A549 (cell line): ENCODE data around the gene FER.

ENCODE experiments used
- CBX8 ChIP-seq: fragments of 200-600 bp; sonication (generic); IDR thresholded peaks from 2 replicates; pipeline ENCODE4 v1.6.1; 2016
- POLR2A ChIP-seq: IDR thresholded peaks from 2 replicates; pipeline ENCODE4 v1.6.1; 2012; ENCODE audit warnings: mild to moderate bottlenecking, low read length
- RAD21 ChIP-seq, 2 experiments: fragments of >200 bp in 1 of 2; sonication (Bioruptor Twin) in 1 of 2; formaldehyde crosslinking in 1 of 2; IDR thresholded peaks in 1 of 2; conservative IDR thresholded peaks in 1 of 2; 2 replicates in 1 of 2; 3 replicates in 1 of 2; pipeline ENCODE4 v1.6.1; 2012 to 2018; ENCODE audit warnings: inconsistent platforms in 1 of 2
- RCOR1 ChIP-seq: fragments of 150-350 bp; IDR thresholded peaks from 2 replicates; pipeline ENCODE4 v1.6.1; 2014; ENCODE audit warnings: antibody characterized with exemption, low read length, low read depth
- TF ChIP-seq, protein P1 (sequence below): fragments of >200 bp; sonication (Bioruptor Twin); formaldehyde crosslinking; IDR thresholded peaks from 3 replicates; pipeline ENCODE4 v1.5.1; 2016
- TF ChIP-seq, protein P2 (sequence below): fragments of 250-450 bp; sonication (Bioruptor Pico); IDR thresholded peaks from 2 replicates; pipeline ENCODE4 v1.5.0; 2021; ENCODE audit warnings: mild to moderate bottlenecking, moderate library complexity, borderline replicate concordance
- TF ChIP-seq, protein P3 (sequence below): fragments of 450-650 bp; IDR thresholded peaks from 2 replicates; pipeline ENCODE4 v1.6.1; 2014; ENCODE audit warnings: antibody characterized with exemption
- TF ChIP-seq, protein P4 (sequence below): IDR thresholded peaks from 2 replicates; pipeline ENCODE4 v1.6.1; 2012; ENCODE audit warnings: low read depth, borderline replicate concordance

DNA sequence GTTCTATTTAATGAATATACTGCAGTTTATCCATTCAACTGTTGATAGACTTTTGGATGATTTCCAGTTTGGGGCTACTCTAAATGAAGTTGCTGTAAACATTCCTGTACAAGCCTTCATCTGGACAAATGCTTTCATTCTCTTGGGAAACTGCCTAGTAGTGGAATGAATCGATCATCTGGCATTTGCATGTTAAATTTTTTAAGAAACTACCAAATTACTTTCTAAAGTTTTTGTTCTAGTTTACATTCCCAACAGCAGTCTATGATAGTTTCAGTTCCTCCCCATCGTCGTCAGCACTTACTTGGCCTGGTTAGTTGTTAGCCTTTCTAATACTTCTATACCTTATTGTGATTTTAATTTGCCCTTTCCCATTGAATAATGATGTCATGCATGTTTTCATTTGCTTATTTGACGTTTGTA lies 306.3 kb downstream of the FER start:
- TF ChIP-seq RCOR1 (no peak), RAD21 (conservative IDR thresholded peaks at IDR 0.05 in 1 of 2, IDR thresholded peaks at IDR 0.05 in 1 of 2) (no peak), POLR2A (no peak), CBX8 (no peak)
- TF ChIP-seq, protein P1, sequence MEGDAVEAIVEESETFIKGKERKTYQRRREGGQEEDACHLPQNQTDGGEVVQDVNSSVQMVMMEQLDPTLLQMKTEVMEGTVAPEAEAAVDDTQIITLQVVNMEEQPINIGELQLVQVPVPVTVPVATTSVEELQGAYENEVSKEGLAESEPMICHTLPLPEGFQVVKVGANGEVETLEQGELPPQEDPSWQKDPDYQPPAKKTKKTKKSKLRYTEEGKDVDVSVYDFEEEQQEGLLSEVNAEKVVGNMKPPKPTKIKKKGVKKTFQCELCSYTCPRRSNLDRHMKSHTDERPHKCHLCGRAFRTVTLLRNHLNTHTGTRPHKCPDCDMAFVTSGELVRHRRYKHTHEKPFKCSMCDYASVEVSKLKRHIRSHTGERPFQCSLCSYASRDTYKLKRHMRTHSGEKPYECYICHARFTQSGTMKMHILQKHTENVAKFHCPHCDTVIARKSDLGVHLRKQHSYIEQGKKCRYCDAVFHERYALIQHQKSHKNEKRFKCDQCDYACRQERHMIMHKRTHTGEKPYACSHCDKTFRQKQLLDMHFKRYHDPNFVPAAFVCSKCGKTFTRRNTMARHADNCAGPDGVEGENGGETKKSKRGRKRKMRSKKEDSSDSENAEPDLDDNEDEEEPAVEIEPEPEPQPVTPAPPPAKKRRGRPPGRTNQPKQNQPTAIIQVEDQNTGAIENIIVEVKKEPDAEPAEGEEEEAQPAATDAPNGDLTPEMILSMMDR = no peak
- TF ChIP-seq, protein P2, sequence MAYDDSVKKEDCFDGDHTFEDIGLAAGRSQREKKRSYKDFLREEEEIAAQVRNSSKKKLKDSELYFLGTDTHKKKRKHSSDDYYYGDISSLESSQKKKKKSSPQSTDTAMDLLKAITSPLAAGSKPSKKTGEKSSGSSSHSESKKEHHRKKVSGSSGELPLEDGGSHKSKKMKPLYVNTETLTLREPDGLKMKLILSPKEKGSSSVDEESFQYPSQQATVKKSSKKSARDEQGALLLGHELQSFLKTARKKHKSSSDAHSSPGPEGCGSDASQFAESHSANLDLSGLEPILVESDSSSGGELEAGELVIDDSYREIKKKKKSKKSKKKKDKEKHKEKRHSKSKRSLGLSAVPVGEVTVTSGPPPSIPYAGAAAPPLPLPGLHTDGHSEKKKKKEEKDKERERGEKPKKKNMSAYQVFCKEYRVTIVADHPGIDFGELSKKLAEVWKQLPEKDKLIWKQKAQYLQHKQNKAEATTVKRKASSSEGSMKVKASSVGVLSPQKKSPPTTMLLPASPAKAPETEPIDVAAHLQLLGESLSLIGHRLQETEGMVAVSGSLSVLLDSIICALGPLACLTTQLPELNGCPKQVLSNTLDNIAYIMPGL (CRISPR knock-in tag) = no peak
- TF ChIP-seq, protein P3, sequence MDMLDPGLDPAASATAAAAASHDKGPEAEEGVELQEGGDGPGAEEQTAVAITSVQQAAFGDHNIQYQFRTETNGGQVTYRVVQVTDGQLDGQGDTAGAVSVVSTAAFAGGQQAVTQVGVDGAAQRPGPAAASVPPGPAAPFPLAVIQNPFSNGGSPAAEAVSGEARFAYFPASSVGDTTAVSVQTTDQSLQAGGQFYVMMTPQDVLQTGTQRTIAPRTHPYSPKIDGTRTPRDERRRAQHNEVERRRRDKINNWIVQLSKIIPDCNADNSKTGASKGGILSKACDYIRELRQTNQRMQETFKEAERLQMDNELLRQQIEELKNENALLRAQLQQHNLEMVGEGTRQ = no peak
- TF ChIP-seq, protein P4, sequence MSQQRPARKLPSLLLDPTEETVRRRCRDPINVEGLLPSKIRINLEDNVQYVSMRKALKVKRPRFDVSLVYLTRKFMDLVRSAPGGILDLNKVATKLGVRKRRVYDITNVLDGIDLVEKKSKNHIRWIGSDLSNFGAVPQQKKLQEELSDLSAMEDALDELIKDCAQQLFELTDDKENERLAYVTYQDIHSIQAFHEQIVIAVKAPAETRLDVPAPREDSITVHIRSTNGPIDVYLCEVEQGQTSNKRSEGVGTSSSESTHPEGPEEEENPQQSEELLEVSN = no peak
